ENCODE data around the gene CLDND2.
A peak's percentile ranks its signal among the peaks of the same experiment; 100 is the strongest.

CLDND2 gene

GRCh38 chr19:51327066-51328001 lies 41.5 kb downstream of the CLDND2 start:
- H3K27me3 ChIP-seq (ENCODE audit: insufficient read depth, poor library complexity, severe bottlenecking) = peaks cover 17% of the 10 kb centered on the region
- H3K4me3 ChIP-seq (replicated peaks; ENCODE audit: insufficient read depth, low read length) = peak overlapping the region; percentile 22
- peak; percentile 11 for TF ChIP-seq REST (IDR thresholded peaks at IDR 0.05; ENCODE audit: insufficient replicate concordance, low read depth)
- TF ChIP-seq CTCF (IDR thresholded peaks at IDR 0.05; ENCODE audit: insufficient read depth, low read length) = no peak
- no peak for TF ChIP-seq POLR2AphosphoS5 (IDR thresholded peaks at IDR 0.05; ENCODE audit: low read depth)
- no peak for TF ChIP-seq GABPA (IDR thresholded peaks at IDR 0.05; ENCODE audit: low read depth)
- peak; percentile 70 to 72 for DNase-seq (ENCODE audit: low read depth in 1 of 2, low spot score in 1 of 2)
- H3K27ac ChIP-seq (replicated peaks) = no peak overlapping the region

GRCh38 chr19:51326216-51327065 lies 42.4 kb downstream of the CLDND2 start:
- H3K27me3 ChIP-seq (ENCODE audit: insufficient read depth, poor library complexity, severe bottlenecking) = peaks cover 17% of the 10 kb centered on the region
- H3K4me3 ChIP-seq (replicated peaks; ENCODE audit: insufficient read depth, low read length) = no peak overlapping the region
- H3K27ac ChIP-seq (replicated peaks) = no peak overlapping the region
- TF ChIP-seq SPI1 (IDR thresholded peaks at IDR 0.05; ENCODE audit: borderline replicate concordance, low read depth) (no peak), GABPA (IDR thresholded peaks at IDR 0.05; ENCODE audit: low read depth) (no peak), POLR2AphosphoS5 (IDR thresholded peaks at IDR 0.05; ENCODE audit: low read depth) (no peak), REST (IDR thresholded peaks at IDR 0.05; ENCODE audit: insufficient replicate concordance, low read depth) (no peak), CTCF (IDR thresholded peaks at IDR 0.05; ENCODE audit: insufficient read depth, low read length) (no peak)
- DNase-seq (ENCODE audit: low read depth in 1 of 2, low spot score in 1 of 2) = no peak

GRCh38 chr19:51325161-51325976 lies 43.4 kb downstream of the CLDND2 start:
- H3K27ac ChIP-seq (replicated peaks) = no peak overlapping the region
- H3K4me3 ChIP-seq (replicated peaks; ENCODE audit: insufficient read depth, low read length) = no peak overlapping the region
- TF ChIP-seq REST (IDR thresholded peaks at IDR 0.05; ENCODE audit: insufficient replicate concordance, low read depth) (no peak), POLR2AphosphoS5 (IDR thresholded peaks at IDR 0.05; ENCODE audit: low read depth) (no peak), CTCF (IDR thresholded peaks at IDR 0.05; ENCODE audit: insufficient read depth, low read length) (no peak), SPI1 (IDR thresholded peaks at IDR 0.05; ENCODE audit: borderline replicate concordance, low read depth) (no peak; the same call in 1 of the 2 replicates), GABPA (IDR thresholded peaks at IDR 0.05; ENCODE audit: low read depth) (no peak)
- peak; percentile 29 to 52 for DNase-seq (ENCODE audit: low read depth in 1 of 2, low spot score in 1 of 2)
- H3K27me3 ChIP-seq (ENCODE audit: insufficient read depth, poor library complexity, severe bottlenecking) = peaks cover 19% of the 10 kb centered on the region
